NCI-H1048 (cell line): Measurements from ENCODE around the gene FAM81A.
"Not testable (repeated sequence)": the region's sequence is repeated elsewhere in the genome, so short reads cannot be mapped to it uniquely, and the experiment has no call there.

ENCODE experiments used
- DNase-seq: peaks from one replicate; lab custom pipeline; 2025; lab: John Stamatoyannopoulos, UW

FAM81A gene

DNA sequence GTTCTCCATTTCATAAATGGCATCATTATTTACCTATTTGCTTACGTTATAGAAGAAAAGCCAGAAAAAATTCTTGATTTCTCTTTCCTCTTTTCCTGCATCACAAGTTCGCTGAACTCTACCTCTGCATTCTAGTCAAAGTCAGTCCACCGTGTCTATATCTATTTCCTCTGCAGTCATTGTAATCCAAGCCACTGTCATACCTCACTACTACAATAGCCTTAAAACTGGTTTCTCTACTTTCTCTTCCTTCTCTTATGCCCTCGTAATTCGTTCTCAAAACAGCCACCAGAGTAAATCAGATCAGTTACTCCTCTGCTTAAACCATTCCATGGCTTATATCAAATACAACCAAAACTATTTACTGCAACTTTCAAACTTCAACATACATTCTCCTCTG lies 13.4 kb upstream of the FAM81A start:
- DNase-seq, result no peak

DNA sequence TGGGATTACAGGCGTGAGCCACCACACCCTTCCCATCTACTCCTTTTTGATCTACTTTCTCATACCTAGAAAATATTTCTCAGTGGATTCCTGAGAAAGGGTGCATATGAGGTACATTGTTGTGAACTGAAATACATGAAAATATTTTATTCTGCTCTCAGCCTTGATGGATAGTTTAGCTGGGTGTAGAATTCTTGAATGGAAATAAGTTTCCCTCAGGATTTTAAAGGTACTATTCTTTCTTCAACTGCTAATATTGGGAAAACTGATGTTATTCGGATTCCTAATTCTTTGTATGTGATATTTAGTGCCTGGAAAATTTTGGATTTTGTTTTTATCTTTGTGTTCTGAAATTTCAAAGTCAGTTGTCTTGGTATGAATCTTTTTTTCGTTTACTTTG lies 9.1 kb upstream of the FAM81A start:
- DNase-seq, result not testable (repeated sequence)

DNA sequence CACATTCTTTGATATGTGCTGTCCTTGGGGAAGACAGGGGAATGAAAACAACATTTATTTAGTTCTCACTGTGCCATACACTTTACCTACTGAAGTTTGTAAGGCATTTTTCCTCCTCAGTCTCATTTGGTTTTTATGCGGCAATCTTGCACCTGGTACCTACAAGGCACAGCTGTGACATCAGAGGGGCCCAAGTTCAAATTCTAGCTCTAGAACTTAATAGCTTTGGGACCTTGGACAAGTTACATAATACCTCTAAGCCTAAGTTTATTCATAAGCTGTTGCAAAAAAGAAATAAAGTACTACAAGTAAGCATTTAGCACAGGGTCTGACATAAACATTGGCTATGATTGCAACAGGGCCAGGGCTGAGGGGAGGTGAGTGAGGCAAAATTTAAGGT lies 5.6 kb upstream of the FAM81A start:
- no peak for DNase-seq

DNA sequence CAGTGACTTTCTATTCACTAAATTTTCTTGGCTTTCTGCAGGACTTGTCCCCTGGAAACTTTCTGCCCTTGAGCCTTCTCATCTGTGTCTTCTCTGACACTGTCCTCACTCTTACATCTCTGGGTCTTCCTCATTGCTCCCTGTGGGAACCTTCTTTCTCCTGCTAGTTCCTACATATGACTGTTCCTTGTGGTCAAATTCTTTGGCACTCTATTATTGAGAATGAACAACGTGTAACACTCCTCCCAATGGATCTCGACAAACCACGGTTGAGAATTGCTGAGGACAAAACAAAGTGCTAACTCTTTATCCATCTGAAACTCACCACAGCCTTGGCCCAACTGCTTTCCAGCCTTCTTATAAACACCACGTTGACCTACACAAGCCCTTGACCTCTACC lies 3.5 kb upstream of the FAM81A start:
- no peak for DNase-seq

DNA sequence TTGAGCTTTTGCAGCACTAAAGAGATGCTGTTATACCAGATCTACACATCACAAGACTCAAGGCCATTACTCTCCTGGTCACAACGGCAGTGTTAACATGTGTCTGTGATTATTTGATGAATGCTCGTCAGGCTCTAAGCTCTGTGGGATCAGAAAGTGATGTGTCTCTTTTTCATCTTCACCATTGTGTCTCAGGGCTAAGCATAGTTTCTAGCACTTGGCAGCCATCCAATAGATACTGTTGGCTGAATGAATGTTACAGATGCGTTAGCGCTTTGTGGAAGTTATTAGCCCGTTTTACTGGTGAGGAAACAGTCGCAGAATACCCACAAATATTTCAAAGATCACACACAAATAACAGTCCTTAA lies 1.2 kb upstream of the FAM81A start:
- no peak for DNase-seq

DNA sequence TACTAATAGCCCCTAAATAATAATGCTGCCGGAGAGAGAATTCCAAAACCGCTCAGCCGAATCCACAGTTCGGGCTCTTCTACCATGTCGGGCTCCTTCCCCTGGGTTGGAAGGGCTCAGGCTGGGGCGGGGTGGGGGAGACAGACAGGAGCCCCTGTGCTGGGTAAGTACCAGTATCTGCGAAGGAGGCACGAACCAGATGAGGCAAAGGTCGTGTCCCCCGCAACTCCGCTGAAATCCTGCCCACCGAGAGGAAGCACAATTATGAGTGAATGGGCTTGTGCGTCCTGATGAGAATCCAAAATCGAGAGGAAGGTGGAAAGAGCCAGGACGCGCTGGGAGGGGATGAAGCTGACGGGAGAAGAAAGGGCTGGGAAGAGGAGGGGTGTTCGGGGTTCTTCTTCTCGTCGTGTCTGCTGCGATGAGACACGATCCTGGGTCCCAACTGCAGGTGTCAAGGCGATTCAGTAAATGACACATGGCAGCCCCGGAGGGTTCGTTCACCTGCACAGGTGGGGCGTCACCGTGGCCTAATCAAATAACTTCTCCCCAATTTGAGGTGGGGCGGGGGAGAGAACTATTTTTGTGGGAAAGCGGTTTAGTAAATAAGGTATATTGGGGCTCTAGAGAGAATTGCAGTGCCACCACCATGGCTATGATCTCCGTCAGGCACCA lies 707 bp upstream of the FAM81A start:
- DNase-seq, result no peak

DNA sequence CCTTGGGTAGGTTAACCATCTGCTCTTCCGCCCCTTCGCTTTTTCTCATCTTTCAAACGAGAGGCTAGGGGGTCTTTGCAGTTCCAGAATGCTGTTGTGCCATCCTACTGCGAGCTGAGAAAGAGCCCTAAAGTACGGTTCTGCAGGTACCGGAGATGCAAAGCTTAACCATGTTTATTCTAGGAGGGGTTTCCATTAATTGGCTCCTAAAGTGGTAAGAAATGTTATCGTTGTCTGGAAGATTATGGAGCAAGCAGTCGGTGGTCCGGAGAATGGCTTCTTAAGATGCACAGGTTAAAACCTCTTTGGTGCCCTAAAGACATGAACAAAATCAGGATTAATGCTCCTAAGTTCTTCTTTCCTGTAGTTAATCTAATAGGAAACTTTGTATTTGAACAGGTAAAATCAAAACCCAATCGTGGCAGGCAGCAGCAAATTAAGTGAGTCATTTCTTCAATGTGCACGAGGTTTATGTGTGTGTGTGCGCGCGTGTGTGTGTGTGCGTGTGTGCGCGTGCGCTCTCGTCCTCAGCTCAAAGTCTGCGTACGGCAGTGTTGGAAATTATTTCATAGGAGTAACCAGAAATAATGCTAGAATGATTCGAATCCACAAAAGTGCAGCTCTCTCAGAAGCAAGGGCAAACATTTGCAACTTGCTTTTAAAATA lies 772 bp downstream of the FAM81A start:
- no peak for DNase-seq

DNA sequence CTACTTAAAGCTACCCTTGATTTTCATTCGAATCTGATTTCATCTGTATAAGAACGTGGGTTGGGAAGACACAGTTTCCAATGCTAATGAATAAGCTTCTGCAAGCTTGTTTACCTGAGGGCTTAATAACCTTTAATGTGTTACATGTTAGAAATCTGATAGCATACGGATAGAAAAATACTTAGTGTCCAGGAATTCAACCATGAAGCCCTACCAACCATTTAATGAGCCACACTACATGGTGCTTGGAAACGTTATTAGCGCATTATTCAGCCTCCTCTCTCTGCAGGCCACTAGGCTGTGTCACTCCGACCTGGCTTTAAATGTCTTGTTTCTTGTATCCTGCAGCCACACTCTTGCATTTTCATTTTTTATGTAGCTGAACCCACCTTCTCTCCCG lies 1.6 kb downstream of the FAM81A start:
- no peak for DNase-seq

DNA sequence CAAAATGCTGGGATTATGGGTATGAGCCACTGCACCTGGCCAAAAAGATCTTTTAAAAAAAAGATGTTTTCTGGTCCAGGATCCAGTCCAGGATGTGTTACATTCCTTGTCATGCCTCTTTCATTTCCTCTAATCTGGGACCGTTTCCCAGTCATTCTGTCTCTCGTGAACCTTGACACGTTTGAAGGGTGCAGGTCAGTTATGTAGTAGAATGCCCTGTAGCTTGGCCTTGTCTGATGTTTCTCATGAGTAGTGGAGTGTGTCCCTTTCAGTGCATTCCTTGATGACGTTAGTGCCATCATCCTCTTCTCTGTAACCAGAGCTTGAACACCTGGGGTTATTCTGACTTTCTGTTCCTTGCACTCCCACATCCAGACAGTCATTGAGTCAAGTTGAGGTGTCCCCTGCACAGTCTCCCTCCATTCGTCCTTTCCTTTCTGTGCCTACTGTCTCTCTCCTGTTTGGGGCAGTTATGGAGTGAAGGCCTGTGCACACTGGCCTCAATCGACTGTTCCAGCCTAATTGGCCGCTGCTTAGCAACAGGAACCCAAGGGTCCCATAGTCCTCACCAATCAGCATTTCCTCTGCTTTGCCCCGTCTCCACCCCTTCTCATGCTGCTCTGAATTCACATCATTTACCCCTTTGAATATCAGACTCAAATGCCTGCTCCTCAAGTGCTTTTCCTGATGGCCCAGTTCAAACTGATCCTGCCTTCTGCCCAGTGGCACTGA lies 5.5 kb downstream of the FAM81A start:
- DNase-seq, result no peak

DNA sequence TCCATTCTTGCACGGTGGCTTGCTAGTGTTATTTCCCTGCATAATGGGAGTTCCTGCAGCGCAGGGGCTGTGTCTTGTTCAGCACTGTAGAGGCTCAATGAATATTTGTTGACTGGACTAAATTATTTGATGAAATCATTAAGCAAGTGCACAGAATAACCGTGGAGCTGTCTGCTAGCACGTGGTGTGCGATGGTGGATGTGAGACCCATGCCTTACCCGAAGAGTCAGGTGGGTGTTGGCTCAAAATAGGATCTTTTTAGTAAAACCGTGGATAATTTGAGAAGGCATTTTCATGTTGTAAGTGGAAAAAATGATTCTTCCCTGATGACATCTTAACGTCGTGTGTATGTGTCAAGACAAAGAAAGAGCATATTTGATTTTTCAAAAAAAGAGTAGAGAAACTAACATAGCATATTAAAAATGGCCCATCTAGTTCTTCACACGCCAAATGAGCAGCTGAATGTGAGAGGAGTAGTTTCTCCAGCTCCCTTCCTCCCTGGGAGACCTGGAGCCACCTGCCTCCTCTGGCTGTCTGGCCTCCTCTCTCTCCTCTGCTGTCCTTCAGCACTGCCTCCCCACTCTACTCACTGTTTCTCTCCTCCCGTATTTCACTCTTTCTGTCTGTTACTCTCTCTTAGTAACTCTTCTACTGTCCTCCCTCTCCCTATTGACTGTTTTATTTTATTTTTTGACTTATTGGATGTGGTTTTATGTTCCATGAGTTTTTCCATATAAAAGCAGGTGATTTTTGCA lies 6.3 kb downstream of the FAM81A start:
- DNase-seq, result no peak

DNA sequence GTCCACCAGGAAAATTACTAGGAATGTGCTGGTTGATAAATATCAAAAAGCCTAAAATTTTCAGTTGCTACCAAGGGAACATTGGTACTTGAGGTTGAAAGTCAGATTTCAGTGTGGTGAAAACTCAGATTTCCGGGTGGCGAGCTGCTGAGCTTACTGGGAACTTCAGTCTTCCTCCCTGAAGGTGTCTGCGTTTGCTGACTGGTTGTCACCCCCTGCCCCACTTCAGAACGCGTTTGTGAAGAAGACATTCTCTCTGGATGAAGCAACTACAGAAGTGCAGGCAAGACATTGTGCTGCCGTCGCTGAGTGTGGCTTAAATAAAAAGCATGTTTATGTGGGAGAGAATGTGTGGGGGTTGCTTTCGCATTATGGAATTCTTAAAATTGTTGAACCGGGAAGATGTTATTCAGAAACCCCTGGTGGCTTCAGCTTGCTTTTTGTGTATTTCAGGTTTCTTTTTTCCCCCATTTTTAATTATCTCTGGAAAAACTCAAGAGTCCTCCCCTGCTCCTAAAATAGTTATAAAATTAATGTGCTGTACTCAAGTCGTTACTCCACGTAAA lies 7.1 kb downstream of the FAM81A start:
- DNase-seq, result no peak

DNA sequence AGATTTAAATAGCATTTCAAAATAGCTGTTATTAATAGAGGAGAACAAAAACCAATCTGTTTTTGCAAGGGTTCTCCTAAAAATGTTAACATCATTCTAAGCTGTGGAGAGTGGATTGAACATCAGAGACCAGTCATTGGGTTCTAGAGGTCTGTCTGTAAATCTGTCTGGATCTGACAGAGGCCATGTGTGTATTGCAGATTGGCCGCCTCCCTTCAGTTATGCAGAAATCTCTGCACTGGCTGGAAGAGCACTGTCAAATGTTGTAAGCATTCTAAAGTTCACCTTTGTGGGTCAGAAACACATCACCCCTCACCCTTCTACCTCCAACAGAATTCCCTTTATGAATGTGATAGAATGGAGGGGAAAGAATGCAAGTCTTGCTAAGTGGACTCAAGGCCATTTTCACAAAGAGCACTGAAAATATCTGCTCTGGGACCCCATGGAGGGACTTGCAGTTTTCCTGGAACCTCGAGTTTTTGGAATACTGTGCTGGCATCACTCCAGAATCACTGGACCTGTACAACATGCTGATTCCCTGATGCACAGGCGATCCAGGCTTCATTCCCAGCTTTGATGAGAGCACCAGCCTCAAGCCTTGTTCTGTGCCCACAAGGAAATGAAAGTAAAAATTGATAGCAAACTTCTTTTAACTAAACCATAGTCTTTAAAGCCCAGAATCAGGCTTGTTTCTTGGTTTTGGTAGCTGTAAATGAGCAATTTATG lies 8.4 kb downstream of the FAM81A start:
- no peak for DNase-seq

DNA sequence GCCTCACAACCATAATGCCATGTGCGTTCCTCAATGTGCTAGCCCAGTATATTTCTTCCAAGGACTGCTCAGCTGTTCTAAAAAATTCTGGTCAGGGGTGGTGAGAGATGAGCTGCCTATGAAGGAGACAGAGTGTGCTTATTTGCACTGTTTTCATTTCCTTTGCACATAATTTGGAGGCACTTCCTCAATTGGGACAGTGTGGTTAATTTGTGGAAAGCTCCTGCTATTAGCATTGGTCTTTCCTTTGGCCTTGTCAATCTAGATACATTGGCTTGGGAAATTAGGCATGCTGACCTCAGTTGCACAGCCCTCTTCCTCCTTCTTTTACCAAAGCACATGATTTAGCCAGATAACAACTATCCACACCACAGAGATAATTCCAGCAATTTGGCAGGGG lies 9.4 kb downstream of the FAM81A start:
- DNase-seq, result no peak

DNA sequence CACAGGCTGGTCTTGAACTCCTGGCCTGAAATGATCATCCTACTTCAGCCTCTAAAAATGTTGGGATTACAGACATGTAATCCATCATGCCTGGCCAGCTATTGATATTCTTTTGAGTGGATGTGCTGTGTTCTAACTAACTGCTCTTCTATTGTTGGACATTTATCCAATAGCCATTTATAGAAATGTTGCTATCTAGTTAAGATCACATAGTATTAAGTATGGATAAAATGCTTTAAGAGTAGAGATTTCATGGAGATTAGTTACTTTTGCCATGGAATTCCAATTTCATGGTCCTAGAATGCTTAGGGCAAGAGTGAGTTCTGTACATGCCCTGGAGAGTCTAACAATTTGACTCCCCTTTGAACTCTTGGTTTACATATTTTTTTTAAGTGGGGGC lies 10.9 kb downstream of the FAM81A start:
- no peak for DNase-seq

DNA sequence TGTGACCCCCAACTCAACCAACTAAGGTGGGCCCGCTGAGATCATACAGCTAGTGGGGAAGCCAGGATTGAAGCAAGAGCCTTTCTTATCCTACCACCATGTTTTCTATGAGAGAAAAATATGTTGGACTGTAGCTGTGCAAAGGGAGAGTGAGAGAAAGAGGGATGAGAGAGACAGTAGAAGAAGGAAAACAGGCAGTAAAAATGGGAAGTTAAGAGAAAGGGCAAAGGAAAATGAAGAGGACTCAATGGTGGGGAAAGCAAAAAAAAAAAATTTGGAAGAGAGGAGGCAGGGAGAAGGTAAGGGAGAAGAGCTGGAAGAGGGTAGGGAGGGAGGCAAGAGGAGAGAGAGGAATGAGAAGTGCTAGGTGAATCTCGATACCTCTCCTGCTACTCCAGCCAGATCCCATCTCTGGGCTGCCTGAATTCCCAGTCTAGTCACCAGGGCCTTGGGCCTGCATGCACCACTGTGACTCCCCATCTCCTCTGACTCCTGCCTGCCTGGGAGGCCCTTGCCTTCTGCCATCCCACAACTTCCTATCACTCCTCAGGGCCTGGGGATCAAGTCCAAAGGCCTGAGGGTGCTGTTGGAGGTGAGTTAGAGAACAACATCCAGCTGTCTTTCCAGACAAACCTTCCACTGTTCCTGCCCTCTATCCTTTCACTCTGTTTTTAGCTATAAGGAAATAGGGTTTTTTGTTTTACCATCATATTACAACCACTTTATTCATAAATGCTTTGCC lies 15.7 kb downstream of the FAM81A start:
- no peak for DNase-seq

DNA sequence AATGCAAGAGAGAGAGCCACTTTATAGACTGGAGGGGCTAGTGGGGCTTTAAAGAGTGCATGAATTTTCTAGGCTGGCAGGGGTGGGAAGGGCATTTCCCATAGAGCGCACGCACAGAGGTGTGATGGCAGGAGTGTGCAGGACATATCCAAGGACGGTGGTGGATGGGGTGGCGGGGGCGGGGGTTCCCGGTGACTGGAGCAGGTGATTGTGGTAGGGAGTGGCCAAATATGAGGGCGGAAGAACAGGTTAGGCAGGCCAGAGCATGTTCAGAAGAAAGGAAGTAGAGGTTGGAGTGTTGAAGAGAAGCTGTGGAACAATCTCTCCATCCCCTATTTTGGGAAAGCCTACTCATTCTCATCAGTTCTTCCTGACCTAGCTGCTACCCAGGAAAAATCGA lies 18.1 kb downstream of the FAM81A start:
- DNase-seq, result no peak

DNA sequence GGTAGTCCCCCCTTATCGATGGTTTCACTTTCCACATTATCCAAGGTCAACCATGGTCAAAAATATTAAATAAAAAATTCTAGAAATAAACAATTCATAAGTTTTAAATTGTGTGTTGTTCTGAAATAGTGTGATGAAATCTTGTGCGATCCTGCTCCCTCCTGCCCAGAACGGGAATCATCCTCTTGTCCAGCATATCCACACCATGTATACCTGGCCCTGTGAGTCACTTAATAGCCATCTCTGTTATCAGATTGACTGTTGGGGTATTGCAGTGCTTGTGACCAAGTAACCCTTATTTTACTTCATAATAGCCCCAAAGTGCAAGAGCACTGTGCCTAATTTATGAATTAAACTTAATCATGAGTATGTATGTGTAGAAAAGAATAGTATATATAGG lies 19.1 kb downstream of the FAM81A start:
- no peak for DNase-seq

DNA sequence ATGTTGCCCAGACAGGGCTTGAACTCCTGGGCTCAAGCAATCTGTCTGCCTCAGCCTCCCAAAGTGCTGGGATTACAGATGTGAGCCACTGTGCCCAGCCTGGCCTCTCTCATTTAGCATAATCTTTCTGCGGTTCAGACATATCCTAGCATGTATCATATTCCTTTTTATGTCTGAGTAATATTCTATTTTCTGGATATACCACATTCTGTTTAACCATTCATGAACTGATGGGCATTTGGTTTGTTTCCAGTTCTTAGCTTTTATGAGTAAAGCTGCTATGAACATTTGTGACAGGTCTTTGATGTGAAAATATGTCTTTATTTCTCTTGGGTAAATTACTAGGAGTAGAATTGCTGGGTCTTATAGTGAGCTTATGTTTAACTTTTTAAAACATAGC lies 23.5 kb downstream of the FAM81A start:
- no peak for DNase-seq

DNA sequence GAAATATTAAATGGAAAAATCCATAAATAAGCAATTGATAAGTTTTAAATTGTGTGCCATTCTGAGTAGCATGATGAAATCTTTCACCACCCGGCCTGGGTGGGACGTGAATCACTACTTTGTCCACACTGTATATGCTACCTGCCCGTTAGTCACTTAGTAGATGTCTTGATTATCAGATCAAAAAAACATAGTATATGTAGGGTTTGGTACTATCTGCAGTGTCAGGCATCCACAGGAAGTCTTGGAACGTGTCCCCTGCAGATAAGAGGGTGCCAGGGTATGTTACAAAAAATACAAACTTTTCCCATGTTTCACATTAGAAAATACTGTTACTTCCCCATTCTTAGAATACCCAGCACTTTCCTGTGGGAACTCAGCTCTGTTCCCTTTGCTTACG lies 35.2 kb downstream of the FAM81A start:
- DNase-seq, result no peak

DNA sequence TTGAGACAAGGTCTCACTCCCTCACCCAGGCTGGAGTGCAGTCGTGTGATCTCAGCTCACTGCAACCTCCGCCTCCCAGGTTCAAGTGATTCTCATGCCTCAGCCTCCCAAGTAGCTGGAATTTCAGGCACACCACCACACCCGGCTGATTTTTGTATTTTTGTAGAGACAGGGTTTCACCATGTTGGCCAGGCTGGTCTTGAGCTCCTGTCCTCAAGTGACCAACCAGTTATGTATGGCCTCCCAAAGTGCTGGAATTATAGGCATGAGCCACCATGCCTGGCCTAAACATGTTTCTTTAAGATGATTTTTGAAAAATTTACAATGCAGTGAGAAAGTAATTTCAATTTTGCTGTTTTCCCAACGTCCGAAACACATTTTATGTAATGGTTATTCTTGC lies 37.2 kb downstream of the FAM81A start:
- DNase-seq, result not testable (repeated sequence)

DNA sequence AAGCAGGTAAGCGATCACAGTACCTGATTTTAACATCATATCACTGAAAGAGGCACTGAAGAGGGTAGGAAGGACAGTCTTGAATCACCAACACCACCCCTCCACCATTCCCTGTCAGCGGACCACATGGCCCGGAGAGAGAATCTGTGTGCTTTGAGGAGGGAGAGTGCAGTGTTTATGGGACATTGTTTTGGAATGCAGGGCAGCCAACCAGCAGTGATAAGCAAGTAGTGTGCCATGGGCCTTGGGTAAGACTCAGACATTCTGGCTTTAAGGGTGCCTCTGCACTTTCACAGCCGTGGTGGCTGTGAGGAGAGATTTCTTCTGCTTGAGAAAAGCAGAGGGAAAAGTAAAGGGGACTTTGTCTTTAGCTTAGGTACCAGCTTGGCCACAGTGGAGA lies 46.4 kb downstream of the FAM81A start:
- DNase-seq, result no peak
